Sigmoid colon (tissue), 4 donors: ENCODE data around the gene ALDH18A1.

Source experiments
- EP300 ChIP-seq, 4 donors: sonication (generic); formaldehyde crosslinking; IDR thresholded peaks; one replicate each; pipeline ENCODE4 v1.6.1; 2017; ENCODE audit warnings: antibody characterized with exemption in 4 of 4
- TF ChIP-seq, protein P1 (sequence below), 4 experiments: fragments of 450-650 bp in 3 of 4; fragments of 200-600 bp in 1 of 4; IDR thresholded peaks; one replicate each; pipeline ENCODE4 v1.5.1; 2016 to 2019; ENCODE audit warnings: antibody characterized with exemption in 4 of 4, mild to moderate bottlenecking in 3 of 4, moderate library complexity in 2 of 4

DNA sequence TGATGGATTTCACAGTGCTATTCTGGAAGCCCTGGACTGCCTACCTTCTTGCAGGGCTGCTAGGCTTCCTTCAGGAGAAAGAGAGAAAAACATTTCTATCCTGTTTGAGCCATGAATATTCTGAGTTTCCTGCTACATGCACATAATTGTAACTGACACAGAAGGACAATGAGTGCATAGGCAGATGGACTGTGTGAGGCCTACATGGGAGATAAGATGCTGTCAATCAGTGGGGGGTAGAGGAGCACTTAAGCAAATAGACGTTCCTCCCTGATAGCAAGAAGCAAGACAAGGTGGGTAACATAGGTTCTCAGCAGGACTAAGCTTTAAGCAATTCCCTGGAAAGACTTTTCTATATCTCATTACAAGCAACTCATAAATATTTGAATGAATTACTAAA, 11.6 kb downstream of the ALDH18A1 start:
- TF ChIP-seq, protein P1, sequence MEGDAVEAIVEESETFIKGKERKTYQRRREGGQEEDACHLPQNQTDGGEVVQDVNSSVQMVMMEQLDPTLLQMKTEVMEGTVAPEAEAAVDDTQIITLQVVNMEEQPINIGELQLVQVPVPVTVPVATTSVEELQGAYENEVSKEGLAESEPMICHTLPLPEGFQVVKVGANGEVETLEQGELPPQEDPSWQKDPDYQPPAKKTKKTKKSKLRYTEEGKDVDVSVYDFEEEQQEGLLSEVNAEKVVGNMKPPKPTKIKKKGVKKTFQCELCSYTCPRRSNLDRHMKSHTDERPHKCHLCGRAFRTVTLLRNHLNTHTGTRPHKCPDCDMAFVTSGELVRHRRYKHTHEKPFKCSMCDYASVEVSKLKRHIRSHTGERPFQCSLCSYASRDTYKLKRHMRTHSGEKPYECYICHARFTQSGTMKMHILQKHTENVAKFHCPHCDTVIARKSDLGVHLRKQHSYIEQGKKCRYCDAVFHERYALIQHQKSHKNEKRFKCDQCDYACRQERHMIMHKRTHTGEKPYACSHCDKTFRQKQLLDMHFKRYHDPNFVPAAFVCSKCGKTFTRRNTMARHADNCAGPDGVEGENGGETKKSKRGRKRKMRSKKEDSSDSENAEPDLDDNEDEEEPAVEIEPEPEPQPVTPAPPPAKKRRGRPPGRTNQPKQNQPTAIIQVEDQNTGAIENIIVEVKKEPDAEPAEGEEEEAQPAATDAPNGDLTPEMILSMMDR (IDR thresholded peaks at IDR 0.05) = no peak
- TF ChIP-seq EP300 (IDR thresholded peaks at IDR 0.05) = no peak
